Nephron progenitor cell (in vitro differentiated cells): ENCODE data around the gene RAB39B.

Source experiments
- DNase-seq: peaks from one replicate; pipeline ENCODE4 v3.0.0; 2021
- H3K27ac Mint-ChIP-seq: 2 replicates; pipeline ENCODE4 v1.8.0; 2021; ENCODE audit warnings: mild to moderate bottlenecking, moderate library complexity, mixed read lengths
- H3K27me3 Mint-ChIP-seq: 2 replicates; pipeline ENCODE4 v1.8.0; 2021; ENCODE audit warnings: mild to moderate bottlenecking, low read depth, mixed read lengths; ENCODE audit not compliant: poor library complexity
- H3K36me3 Mint-ChIP-seq: 2 replicates; pipeline ENCODE4 v1.8.0; 2021; ENCODE audit warnings: low read depth, mixed read lengths
- H3K4me1 Mint-ChIP-seq: 2 replicates; pipeline ENCODE4 v1.8.0; 2021; ENCODE audit warnings: mixed read lengths
- H3K4me3 Mint-ChIP-seq: 2 replicates; pipeline ENCODE4 v1.8.0; 2021; ENCODE audit warnings: mild to moderate bottlenecking, moderate library complexity, mixed read lengths
- H3K9me3 Mint-ChIP-seq: 2 replicates; pipeline ENCODE4 v1.8.0; 2021; ENCODE audit warnings: mild to moderate bottlenecking, moderate library complexity, mixed read lengths
- CTCF ChIP-seq: fragments of 200-600 bp; sonication (generic); IDR thresholded peaks from 2 replicates; pipeline ENCODE4 v1.5.0; 2021; ENCODE audit warnings: antibody characterized with exemption

RAB39B gene

GRCh38 chrX:155213731-155214130 is 50.6 kb downstream of the RAB39B start:
- no peak for TF ChIP-seq CTCF
- Mint-ChIP-seq H3K36me3 (peaks cover 4% of the 10 kb centered on the region), H3K4me1 (peaks cover 19% of the 10 kb centered on the region), H3K9me3 (peaks cover 36% of the 10 kb centered on the region), H3K27me3 (peaks cover 11% of the 10 kb centered on the region), H3K27ac (no peak overlapping the region), H3K4me3 (no peak overlapping the region)
- no peak for DNase-seq

GRCh38 chrX:155211208-155211607 is 53.1 kb downstream of the RAB39B start:
- no peak overlapping the region for H3K27ac Mint-ChIP-seq
- H3K9me3 Mint-ChIP-seq, result peaks cover 20% of the 10 kb centered on the region
- H3K4me1 Mint-ChIP-seq, result peaks cover 5% of the 10 kb centered on the region
- H3K4me3 Mint-ChIP-seq, result no peak overlapping the region
- no peak for TF ChIP-seq CTCF
- peaks cover 17% of the 10 kb centered on the region for H3K27me3 Mint-ChIP-seq
- H3K36me3 Mint-ChIP-seq, result no peaks in the 10 kb centered on the region
- DNase-seq, result no peak
